Calu3 (cell line): ENCODE measurements around the gene ALDH1L1. TPM values are rescaled to one million over a fixed set of nuclear protein-coding genes. Genes with fewer than 3 reads are reported as not detected.

Experiments used
- BruUV-seq: library from RNA; stranded (reverse); fragments of 400-500 nt; replicated peaks from 2 replicates; lab custom pipeline; 2021; lab: Mats Ljungman, UMichigan
- CTCF ChIA-PET: fragments of 300-600 bp; sonication (Branson Sonifier 250); formaldehyde crosslinking; loops from one replicate; lab custom pipeline; 2022; ENCODE audit warnings: antibody characterized with exemption; lab: Charles Lee
- DNase-seq: peaks from one replicate; pipeline ENCODE4 v3.0.0; 2022
- H3K27ac Mint-ChIP-seq: one replicate; pipeline ENCODE4 v1.8.0; 2022; ENCODE audit warnings: mixed read lengths; ENCODE audit not compliant: unreplicated experiment
- H3K27me3 Mint-ChIP-seq: one replicate; pipeline ENCODE4 v1.8.0; 2022; ENCODE audit warnings: mixed read lengths; ENCODE audit not compliant: unreplicated experiment
- H3K36me3 Mint-ChIP-seq: one replicate; pipeline ENCODE4 v1.8.0; 2022; ENCODE audit warnings: mild to moderate bottlenecking, moderate library complexity, mixed read lengths; ENCODE audit not compliant: insufficient read depth, unreplicated experiment
- H3K4me1 Mint-ChIP-seq: one replicate; pipeline ENCODE4 v1.8.0; 2022; ENCODE audit warnings: mild to moderate bottlenecking, low read depth, mixed read lengths; ENCODE audit not compliant: unreplicated experiment
- H3K4me3 Mint-ChIP-seq: one replicate; pipeline ENCODE4 v1.8.0; 2022; ENCODE audit warnings: mild to moderate bottlenecking, low read depth, moderate library complexity, mixed read lengths; ENCODE audit not compliant: unreplicated experiment
- H3K9me3 Mint-ChIP-seq: one replicate; pipeline ENCODE4 v1.8.0; 2022; ENCODE audit warnings: low read depth, mixed read lengths; ENCODE audit not compliant: unreplicated experiment
- CTCF ChIP-seq: fragments of 200-600 bp; IDR thresholded peaks from one replicate; pipeline ENCODE4 v1.8.0; 2022; ENCODE audit warnings: antibody characterized with exemption; ENCODE audit not compliant: unreplicated experiment
- intact Hi-C: fragments of 100-400 bp; cut with micrococcal nuclease; formaldehyde crosslinking; loops from one replicate; pipeline ENCODE4 v1.10.0; 2022; ENCODE audit not compliant: unreplicated experiment
- total RNA-seq: library from RNA; stranded (reverse); gene quantifications from 2 replicates; pipeline ENCODE4 v1.2.3, GENCODE V29; 2022

The ALDH1L1 gene
- total RNA-seq, 1 experiment from 2014 or later, result 4.4 TPM

GRCh38 chr3:126054870-126055269 is 125.5 kb downstream of the ALDH1L1 start:
- intact Hi-C loops, result no loop called here
- Mint-ChIP-seq H3K36me3 (no peaks in the 10 kb centered on the region), H3K9me3 (no peaks in the 10 kb centered on the region), H3K27ac (no peak overlapping the region), H3K4me1 (peaks cover 21% of the 10 kb centered on the region), H3K27me3 (no peaks in the 10 kb centered on the region), H3K4me3 (no peak overlapping the region)
- BruUV-seq, result no TSS peak
- CTCF ChIA-PET, result interaction anchor here (1.0 kb wide), 1 partner anchor 10 kb away, joined by 3 read pairs; no protein-coding TSS in a partner anchor
- no peak for TF ChIP-seq CTCF
- DNase-seq, result no peak

GRCh38 chr3:126053949-126054569 is 126.3 kb downstream of the ALDH1L1 start:
- no peaks in the 10 kb centered on the region for H3K27me3 Mint-ChIP-seq
- H3K36me3 Mint-ChIP-seq, result no peaks in the 10 kb centered on the region
- H3K9me3 Mint-ChIP-seq, result no peaks in the 10 kb centered on the region
- peaks cover 21% of the 10 kb centered on the region for H3K4me1 Mint-ChIP-seq
- intact Hi-C loops, result no loop called here
- CTCF ChIA-PET, result interaction anchor here (1.0 kb wide), 1 partner anchor 11 kb away, joined by 3 read pairs; no protein-coding TSS in a partner anchor
- no TSS peak for BruUV-seq
- no peak overlapping the region for H3K27ac Mint-ChIP-seq
- H3K4me3 Mint-ChIP-seq, result no peak overlapping the region
- no peak for TF ChIP-seq CTCF
- DNase-seq, result no peak

Other genes starting within 250 kb of the ALDH1L1 start
- 0.76 and 0.92 TPM in 2 replicates for gene ROPN1B, start 211.4 kb downstream of the ALDH1L1 start, total RNA-seq
- gene SLC41A3, start 96.5 kb downstream of the ALDH1L1 start, total RNA-seq, result 69.6 and 101 TPM in 2 replicates
- 8.2 and 10.6 TPM in 2 replicates for gene KLF15, start 176.8 kb upstream of the ALDH1L1 start, total RNA-seq
- gene CFAP100, start 214.3 kb upstream of the ALDH1L1 start, total RNA-seq, result not detected in 2 replicates